HG02571 (cell line): Measurements from ENCODE around the gene ARL15.

Experiments used
- ATAC-seq: cut with Tn5 transposase; IDR thresholded peaks from one replicate; pipeline ENCODE4 v1.9.1; 2021; ENCODE audit warnings: mild to moderate bottlenecking, moderate library complexity; ENCODE audit not compliant: unreplicated experiment

Gene ARL15

DNA sequence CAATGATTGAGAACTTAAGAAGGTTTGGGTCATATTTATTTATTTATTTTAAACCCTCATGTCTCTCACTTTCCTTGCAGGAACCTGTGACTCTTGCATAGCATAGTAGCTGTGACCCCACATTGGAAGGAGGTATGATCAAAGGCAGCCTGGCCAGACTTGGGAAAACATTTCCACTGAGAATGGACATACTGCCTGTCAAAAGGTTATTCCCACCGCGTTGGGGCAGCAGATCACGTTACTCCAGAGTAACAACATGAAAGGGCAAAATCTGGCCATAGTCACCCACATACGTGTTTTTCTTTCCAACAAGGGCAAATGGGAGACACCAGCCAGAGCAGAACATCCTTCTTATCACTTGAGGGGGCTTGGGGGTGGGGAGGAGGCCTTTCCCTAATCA lies 95.7 kb downstream of the ARL15 start:
- no peak for ATAC-seq

DNA sequence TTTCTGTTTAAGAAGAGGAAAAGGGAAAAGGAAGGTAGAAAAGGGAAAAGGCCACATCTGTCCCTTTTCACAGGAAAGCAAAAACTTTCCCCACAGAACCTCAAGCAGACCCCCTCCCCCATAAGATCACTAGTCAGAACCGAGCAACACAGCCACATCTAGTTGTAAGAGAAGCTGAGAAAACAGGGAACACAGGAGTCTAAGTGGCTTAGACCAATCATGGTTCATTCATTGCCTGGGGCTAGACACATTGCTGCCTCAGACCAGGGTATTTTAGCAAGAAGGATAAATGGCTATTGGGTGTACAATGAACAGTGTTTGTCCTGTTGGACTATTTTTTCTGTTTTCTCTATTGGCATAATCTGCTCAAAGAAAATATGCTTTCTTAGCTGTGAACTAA lies 98.0 kb downstream of the ARL15 start:
- no peak for ATAC-seq

DNA sequence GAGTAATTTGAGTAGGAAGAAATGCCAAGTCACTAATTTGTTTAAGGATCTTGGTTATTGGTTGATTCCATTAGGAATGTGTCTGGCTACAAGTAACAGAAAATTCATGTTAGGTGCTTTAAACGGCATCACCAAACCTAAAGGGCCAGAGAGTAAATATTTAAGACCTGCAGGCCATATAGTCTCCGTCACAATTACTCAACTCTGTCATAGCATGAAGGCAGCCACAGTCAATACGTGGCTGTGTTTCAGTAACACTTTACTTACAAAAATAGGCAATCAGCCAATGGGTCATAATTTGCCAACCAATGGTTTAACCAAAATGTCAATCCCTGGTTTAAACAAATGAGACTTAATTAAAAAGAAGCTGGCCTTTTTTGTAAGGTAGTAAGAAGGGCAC lies 98.5 kb downstream of the ARL15 start:
- no peak for ATAC-seq

DNA sequence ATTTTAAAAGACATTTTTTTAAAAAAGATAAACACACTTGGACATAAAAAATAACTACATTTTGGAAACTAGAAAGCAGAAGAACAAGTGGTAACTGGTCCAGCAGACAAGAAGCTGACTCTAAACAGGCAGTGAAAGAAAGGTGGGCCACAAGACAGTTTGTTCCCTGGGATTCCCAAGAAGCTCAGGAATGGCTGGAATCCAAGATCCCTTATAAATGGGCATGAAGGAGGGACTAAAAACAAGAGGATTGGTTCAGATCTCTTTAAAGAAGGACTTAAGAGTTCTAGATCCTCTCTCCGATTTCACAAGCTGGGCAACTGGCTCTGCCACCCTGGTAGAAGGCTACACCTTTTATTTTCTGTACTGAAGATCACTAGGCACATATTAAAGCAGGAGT lies 102.8 kb downstream of the ARL15 start:
- ATAC-seq: no peak

DNA sequence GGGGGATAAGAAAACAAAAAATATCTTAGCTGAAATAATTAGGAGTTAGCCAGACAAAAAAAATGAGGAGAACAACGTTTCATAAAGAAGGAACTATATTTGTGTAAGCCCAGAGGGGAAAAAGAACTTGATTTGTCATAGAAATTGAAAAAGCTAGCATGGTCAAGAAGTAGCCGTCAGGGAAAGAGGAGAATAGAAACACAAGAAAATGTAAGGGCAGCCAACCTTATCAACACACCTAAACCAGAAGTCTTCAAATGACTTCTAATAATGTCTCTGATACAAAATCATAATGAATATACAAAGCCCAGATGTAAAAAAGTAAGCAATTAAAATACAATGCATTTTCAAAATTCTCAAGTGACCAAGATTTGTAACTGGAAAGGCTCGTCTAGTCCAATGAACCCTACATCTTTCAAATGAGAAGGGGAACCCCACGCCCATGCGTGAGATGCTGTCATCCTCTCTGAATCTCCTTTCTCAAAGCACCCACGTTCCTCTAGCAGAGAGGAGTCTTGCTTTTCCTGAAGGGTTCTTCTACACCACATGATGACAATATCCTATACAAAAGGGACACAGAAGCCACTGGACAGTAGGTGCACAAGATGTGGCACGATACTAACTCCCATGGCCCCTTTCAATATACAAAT lies 103.7 kb downstream of the ARL15 start:
- ATAC-seq: peak; percentile 84

DNA sequence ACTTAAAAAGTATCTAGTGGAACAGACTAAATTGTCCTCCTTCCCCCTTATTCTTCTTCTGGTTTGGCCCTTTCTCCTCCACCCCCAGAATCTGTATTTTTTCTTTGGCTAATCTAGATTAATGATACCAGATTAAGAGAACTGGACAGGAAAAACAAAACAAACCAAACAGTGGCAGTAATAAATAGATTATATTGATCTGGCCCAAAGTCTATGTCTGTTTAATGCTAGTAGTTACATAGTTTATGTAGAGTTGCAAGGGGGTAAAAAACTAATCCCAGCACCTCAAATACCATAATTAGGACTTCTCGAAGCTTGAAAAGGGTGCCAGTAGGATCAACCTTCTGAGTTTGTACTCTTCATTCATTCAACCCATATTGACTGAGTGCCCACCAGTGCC lies 104.5 kb downstream of the ARL15 start:
- ATAC-seq: no peak

DNA sequence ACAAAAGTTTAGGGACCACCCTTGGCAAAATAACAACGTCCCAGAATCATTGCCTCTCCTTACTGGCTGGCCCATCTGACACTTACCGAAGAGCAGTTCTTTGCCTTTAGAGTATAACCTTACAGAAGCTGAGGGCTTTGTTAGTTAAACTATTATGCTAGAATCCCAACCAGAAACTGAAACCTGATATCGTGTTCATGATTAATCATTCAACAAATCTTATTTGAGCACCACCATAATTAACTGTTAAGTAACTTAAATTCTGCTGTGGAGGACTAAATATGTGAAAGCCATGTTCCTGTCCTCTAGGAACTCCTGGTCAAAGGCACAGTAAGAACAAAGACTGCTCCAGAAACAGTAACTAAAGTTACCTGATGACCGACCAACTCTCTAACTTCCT lies 104.9 kb downstream of the ARL15 start:
- no peak for ATAC-seq

DNA sequence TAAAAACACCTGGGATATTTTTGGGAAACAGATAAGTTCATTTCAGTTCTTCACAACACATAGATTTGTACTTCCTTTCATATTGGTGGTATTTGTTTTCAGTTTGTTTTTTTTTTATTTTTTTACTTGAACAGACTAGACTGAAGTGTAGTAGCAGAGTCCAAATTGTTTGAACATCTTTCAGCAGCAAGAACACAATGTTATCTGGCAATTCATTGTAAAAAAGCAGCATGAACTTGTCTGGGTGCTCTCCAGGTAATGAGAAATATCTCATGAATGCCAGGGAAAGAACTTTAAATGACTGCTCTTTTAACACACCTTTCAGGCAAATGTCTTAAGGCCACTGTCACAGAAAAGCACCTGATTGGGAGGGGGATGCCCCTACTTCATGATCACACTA lies 113.4 kb downstream of the ARL15 start:
- no peak for ATAC-seq

DNA sequence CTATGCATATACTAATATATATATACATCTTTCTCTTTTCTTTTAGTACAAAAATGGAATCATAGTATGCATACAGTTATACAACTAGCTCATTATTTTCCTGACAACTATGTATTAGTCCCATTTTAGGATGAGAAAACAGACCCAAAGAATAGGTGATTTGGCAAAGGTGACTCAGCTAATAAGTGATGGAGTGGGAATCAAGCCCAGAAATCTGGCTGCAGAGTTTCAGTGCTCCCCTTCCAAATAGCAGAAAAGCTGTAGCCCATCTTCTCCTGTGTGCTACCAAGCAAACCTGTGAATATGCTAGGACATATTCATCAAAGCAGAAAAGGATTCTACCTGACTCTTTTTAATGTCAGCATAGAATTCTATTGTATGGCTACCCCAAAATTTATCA lies 114.7 kb downstream of the ARL15 start:
- ATAC-seq: no peak

DNA sequence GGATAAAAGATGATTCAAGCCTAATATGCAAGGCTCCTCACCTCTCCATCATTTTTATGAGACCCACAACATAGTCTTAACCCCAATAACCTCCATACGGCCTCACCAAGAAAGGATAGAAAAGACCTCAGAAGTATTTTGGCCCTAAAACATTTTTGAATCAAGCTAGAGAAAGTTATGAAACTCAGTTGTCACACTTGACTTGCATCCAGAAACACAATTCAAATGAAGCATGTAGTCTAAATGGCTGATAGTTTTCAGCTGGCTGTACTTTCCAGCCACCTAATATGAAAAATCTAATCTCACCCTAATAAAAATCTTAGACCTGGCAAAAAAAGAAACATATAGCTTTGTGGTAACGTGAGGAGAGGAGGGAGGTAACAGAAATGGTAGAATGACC lies 116.1 kb downstream of the ARL15 start:
- ATAC-seq: no peak

DNA sequence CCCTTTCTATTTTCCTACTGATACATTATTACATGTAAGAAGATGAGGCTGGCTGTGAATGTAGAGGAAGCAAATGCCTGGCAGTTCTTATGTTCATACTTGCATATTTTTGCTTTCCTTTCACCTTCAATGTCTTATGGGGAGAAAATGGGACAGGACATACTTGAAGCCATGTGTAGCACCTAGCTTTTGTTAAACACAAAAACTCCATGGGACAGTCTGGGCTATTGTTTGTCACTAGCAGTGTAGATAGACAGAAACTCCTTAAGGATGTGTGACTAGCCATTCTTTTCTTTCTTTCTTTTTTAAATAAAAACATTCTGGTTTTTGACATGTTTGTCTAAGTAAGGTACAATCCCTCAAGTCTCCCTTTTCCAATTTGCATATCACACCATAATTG lies 122.7 kb downstream of the ARL15 start:
- ATAC-seq: no peak

DNA sequence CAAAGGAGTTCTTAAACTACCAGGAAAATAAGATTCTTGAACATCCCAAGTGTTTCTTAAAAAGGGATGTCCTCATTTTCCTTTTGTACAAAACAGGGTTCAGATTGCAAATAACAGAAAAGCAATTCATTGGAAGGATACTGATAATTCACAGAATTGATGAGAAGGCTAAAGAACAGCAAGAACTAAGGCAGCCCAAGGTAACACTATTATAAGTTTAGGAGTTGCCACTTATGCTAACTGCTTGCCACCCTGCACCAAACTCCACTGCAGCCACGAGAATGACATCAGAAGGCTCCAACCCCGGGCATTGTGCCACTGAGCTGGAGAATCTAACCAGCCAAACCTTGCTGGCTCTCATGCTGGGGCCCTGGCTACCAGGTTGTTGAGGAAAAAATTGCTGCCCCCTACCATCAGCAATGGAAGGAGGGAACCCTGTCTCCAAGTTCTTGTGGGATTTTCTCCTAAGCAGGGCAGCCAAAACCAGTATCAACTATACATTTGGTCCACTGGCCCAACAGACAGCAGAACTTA lies 123.4 kb downstream of the ARL15 start:
- no peak for ATAC-seq

DNA sequence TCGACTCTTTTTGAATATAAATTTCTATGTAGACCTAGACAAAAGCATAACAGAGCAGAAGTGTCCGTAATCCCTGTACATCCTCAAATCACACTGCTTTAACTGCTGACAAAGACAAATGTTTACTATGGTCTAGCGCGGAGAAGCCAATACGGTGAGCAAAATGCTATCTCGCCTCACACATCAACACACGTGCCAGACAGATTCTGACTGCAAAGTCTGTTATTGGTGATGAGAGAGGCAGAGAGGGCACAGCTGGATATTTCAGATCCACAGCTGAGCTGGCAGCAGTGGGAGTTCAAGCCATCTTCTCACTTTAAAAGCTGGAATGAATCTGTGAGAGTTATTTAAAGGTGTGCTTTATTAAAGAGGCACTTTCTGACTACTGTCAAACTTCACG lies 124.3 kb downstream of the ARL15 start:
- no peak for ATAC-seq

DNA sequence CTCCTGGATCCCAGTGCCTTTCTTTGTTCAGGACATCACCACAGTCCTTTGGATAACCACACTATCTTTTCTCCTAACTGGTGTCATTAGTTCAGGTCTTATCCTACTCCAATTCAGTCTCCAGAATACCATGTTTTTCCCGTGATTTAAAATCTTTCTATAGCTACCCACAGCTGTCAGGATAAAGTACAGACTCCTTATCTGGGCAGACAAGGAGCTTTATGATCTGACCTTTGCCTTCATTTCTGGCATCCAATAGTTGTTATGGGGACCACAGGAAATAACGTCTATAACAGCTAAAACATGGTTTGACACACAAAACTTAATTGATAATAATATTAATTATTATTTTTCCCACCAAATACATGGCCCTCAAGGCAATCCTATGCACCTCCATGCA lies 125.6 kb downstream of the ARL15 start:
- no peak for ATAC-seq

DNA sequence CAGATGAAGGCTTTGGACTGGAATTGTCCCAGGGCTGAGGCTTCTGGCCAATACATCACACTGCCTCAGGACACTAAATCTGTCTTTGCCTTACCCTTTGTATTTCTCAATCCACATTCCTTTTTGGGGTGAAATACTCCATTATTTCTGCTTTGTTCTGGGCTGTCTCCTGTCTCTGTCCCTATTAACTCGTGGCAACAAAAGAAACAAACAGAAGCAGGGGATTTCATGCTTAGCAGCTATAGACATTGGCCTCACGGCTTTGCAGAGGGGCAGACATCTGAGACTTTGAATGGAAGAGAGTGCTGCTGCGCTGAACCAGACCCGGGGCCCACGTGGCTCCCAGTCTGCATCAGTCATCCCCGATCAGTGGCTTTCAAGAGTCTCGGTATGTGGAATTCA lies 129.7 kb downstream of the ARL15 start:
- ATAC-seq: no peak

DNA sequence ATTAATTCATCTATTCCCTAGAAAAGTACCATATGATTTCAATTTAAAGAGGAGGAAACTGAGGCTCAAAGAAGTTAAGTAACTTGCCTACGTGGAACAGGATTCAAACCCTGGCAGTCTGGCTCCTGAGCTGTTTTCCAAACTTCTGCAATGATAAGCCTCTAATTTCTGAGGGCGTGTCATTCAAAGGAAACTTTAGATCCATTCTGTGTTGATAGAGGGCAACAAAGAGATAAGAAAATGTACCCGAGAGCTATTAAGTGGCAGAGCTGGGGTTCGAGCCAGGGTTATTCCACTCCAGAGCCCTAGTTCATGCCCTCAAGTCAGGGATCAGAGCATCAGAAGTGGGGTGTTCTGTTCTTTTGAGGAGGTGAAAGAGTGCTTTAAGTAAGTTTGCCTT lies 131.4 kb downstream of the ARL15 start:
- no peak for ATAC-seq

DNA sequence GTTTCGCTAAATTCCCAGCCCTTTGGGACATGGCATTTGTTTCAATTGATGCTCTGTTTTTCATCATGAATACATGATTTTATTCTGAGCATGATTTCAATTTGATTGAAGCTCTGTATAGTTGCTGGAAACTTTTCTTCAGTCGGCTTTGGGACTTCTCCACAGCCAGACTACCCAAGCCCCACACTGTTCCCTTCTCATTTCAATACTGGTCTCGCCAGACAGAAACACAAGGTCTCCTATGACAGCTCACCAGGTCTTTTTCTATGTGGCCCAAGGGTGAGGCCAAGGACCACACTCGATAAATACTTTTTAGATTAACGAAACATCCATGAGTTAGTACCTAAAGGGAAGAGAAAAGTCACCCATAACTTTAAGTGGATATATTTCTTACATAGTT lies 132.2 kb downstream of the ARL15 start:
- ATAC-seq: no peak

DNA sequence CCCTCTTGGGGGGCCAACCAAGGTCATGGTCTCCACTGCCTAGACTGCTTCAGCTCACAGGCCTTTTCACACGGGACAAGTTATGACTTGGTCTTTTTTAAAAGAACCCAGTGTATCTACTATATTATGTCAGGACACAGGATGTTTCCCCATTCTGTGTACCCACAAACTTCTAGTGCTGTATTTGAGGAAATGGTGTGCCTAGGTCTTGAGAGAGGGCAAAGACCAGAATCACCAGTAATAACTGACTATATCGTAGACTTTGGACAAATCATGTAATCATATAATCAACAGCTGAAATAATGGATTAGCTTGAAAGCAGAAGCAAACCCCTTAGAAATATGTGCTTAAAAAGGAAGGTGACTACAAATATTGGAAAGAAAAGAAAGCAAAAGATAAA lies 133.3 kb downstream of the ARL15 start:
- no peak for ATAC-seq

DNA sequence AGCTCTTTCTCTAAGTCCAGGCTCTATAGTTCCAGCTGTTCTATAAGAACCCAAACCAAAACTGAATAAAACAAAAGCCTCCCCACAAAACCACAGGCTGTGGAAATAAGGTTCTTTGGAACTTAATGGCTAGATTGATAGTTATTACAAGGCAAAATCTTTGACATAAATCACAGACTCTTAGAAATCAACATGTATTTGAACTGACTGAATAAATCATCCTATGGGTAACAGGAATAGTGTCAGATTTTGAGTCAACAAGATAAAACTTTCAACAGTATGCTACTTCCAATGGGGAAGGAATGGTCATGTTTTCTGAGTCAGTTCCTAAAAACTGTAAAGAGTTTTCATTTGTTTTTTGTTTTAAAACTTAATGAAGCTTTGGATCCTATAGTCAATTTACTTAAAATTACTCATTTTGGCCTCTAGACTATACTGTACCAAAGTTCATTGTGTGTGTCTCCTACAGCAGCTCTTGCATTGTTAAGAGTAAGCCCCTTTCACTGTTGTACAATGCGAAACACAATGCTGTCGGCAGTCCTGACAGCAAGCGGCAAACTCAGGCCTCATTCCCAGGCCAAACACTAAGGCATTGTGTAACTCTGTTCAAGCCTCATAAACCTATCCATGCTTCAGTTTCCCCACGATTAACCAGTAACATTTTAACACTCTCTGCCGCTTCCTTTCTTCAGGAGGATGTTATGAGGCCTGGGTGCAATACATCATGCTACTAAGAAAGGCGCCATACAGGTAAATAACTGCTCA lies 134.1 kb downstream of the ARL15 start:
- no peak for ATAC-seq

DNA sequence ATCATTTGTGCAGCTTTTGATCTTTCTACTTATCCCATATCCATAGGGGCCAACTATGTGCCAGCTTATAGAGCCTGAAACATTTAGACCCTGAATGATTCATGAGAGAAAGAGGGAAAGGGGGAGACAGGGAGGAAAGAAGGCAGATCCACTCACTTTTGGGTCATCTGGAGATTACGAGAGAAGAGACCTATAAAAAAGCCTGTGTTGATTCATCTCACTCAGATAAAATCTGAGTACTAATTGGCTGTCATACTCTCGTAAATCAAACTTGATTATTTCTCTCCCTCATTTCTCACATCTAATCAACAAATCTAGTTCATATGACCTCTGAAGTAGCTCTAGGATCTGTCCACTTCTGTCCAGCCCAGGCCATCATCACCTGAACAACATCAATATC lies 137.1 kb downstream of the ARL15 start:
- ATAC-seq: no peak

DNA sequence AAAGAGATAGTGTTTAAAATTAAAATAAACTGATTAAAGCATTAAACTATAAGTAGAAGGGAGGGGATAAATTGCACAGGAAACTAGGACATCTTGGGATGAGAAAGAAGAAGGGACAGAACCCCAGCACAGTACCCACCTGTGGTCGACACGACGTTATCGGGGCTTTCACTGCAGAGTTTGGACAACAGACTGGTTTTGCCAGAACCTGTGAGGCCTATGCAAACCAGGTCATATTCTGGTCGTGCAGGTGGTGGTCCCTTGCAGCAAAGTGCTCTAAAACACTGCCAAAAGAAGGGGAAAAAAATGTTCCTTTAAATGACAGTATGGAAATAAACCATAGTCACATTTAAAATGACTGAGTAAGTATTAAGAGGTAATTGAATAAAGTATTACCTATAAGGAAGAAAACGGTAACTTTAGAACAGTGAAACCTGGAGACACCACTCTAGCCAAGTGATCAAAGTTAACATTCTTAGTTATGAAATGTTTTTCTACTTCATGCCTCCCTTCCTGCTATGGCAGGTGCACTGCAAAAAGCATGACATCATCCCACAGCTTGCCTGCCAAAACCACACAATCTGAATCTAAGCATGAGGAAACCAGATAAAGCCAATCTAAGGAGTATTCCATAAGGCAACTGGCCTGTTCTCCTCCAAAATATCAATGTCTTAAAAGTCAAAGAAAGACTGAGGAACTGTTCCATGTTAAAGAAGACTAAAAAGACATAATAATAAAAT lies 138.6 kb downstream of the ARL15 start:
- ATAC-seq: peak; percentile 51

DNA sequence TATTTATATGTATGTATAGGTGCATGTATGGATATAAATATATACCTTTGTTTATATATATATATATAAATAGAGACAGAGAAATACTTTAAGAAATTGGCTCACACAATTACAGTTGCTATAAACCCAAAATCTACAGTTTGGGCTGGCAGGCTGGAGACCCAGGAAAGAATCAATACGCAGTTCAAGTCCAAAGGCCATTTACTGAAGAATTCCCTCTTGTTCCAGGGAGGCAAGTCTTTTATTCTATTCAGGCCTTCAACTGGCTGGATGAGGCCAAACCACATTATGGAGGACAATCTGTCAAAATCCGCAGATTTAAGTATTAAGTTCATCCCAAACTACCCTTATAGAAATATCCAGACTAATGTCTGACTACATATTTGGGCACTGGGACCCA lies 144.7 kb downstream of the ARL15 start:
- ATAC-seq: no peak
